Endothelial cell of umbilical vein (primary cell): Measurements from ENCODE around the gene GALNT2. TPM values are rescaled to one million over a fixed set of nuclear protein-coding genes. Genes with fewer than 3 reads are reported as not detected.

Experiments
- BruUV-seq: library from RNA; stranded (reverse); fragments of 400-500 nt; replicated peaks from 2 replicates; lab custom pipeline; 2021; lab: Mats Ljungman, UMichigan
- CTCF ChIA-PET: fragments of 300-600, 350-600 bp; sonication (Branson Sonifier 250); formaldehyde crosslinking; loops from one replicate; lab custom pipeline; 2021; ENCODE audit warnings: antibody characterized with exemption, inconsistent platforms; lab: Charles Lee
- POLR2A ChIA-PET: fragments of 300-600, 350-600 bp; sonication (Branson Sonifier 250); formaldehyde crosslinking; loops from one replicate; lab custom pipeline; 2021; ENCODE audit warnings: antibody characterized with exemption, inconsistent platforms; lab: Charles Lee
- DNase-seq: peaks from one replicate; pipeline ENCODE4 v3.0.0-alpha.2; 2011; ENCODE audit warnings: low read depth, low spot score
- FAIRE-seq: peaks from 2 replicates; lab custom pipeline; 2011; peaks lifted over from hg19 to GRCh38; lab: Jason Lieb, UNC
- H2AFZ ChIP-seq: 2 replicates; pipeline ENCODE4 v1.6.0; 2012; ENCODE audit warnings: low read depth, low read length, control low read depth, inconsistent platforms
- H3K27ac ChIP-seq: 2 replicates; pipeline ENCODE4 v1.5.1; 2011; ENCODE audit warnings: low read depth, mild to moderate bottlenecking, control low read depth, low read length, moderate library complexity; ENCODE audit not compliant: insufficient read depth
- H3K27me3 ChIP-seq, 2 experiments: 2 replicates each; pipeline versions ENCODE4 v1.6.0 to v1.6.1; 2011; ENCODE audit warnings: low read length in 2 of 2, mixed read lengths in 1 of 2; ENCODE audit not compliant: control insufficient read depth in 2 of 2, insufficient read depth in 2 of 2
- H3K36me3 ChIP-seq, 2 experiments: 2 replicates in 1 of 2; 3 replicates in 1 of 2; pipeline ENCODE4 v1.5.1; 2011; ENCODE audit warnings: low read length in 2 of 2, mild to moderate bottlenecking in 1 of 2, moderate library complexity in 1 of 2; ENCODE audit not compliant: control insufficient read depth in 2 of 2, insufficient read depth in 2 of 2; ENCODE audit errors: extremely low read depth in 1 of 2
- H3K4me1 ChIP-seq: 3 replicates; pipeline ENCODE4 v1.5.1; 2011; ENCODE audit warnings: mild to moderate bottlenecking, low read length; ENCODE audit not compliant: control insufficient read depth, insufficient read depth; ENCODE audit errors: extremely low read depth
- H3K4me2 ChIP-seq: 2 replicates; pipeline ENCODE4 v1.6.1; 2011; ENCODE audit warnings: low read length, control low read depth, mixed read lengths; ENCODE audit not compliant: insufficient read depth
- H3K4me3 ChIP-seq, 3 experiments: fragments of 200-600 bp in 1 of 3; sonication (generic), shearing (Covaris generic) in 1 of 3; replicated peaks in 1 of 3; 2 replicates each; pipeline ENCODE4 v1.5.1; 2011 to 2016; ENCODE audit warnings: control low read depth in 3 of 3, low read length in 3 of 3, mild to moderate bottlenecking in 2 of 3, inconsistent platforms in 1 of 3, low read depth in 1 of 3, moderate library complexity in 1 of 3; ENCODE audit not compliant: insufficient read depth in 1 of 3
- H3K79me2 ChIP-seq: 2 replicates; pipeline ENCODE4 v1.6.0; 2012; ENCODE audit warnings: low read length, inconsistent platforms; ENCODE audit not compliant: control insufficient read depth, insufficient read depth
- H3K9ac ChIP-seq: replicated peaks from 2 replicates; pipeline ENCODE3; 2011; ENCODE audit warnings: low read length, control low read depth; ENCODE audit not compliant: insufficient read depth; ENCODE audit errors: extremely low read depth
- H3K9me1 ChIP-seq: replicated peaks from 3 replicates; pipeline ENCODE4 v1.6.0; 2011; ENCODE audit warnings: mild to moderate bottlenecking, low read length; ENCODE audit not compliant: control insufficient read depth, insufficient read depth; ENCODE audit errors: extremely low read depth
- H3K9me3 ChIP-seq: replicated peaks from 2 replicates; pipeline ENCODE4 v1.5.1; 2012; ENCODE audit warnings: low read length, inconsistent platforms; ENCODE audit not compliant: control insufficient read depth, insufficient read depth
- H4K20me1 ChIP-seq: replicated peaks from 2 replicates; pipeline ENCODE3; 2011; ENCODE audit warnings: mild to moderate bottlenecking, low read length; ENCODE audit not compliant: control insufficient read depth, insufficient read depth; ENCODE audit errors: extremely low read depth
- CTCF ChIP-seq, 2 donors: IDR thresholded peaks; 1 replicate in 1 of 2; 2 replicates in 1 of 2; pipeline ENCODE4 v1.5.1; 2011; ENCODE audit warnings: low read length in 2 of 2, mild to moderate bottlenecking in 2 of 2, moderate library complexity in 2 of 2, control low read depth in 1 of 2, inconsistent platforms in 1 of 2, low read depth in 1 of 2; ENCODE audit not compliant: insufficient read depth in 1 of 2; ENCODE audit errors: extremely low read depth in 1 of 2
- EZH2 ChIP-seq: IDR thresholded peaks from 2 replicates; pipeline ENCODE4 v1.6.1; 2012; ENCODE audit warnings: borderline replicate concordance, low read depth, mild to moderate bottlenecking, moderate library complexity, low read length, inconsistent platforms; ENCODE audit not compliant: severe bottlenecking
- GATA2 ChIP-seq: IDR thresholded peaks from 2 replicates; pipeline ENCODE4 v1.7.0; 2011; ENCODE audit warnings: low read depth, mild to moderate bottlenecking, moderate library complexity, mixed read lengths, low read length; ENCODE audit not compliant: insufficient read length, insufficient read depth
- JUN ChIP-seq: IDR thresholded peaks from 2 replicates; pipeline ENCODE4 v1.6.1; 2011; ENCODE audit warnings: borderline replicate concordance, low read depth; ENCODE audit not compliant: insufficient read length, insufficient read depth
- MYC ChIP-seq: IDR thresholded peaks from one replicate; pipeline ENCODE4 v1.6.1; 2011; ENCODE audit warnings: mild to moderate bottlenecking, low read depth, low read length
- POLR2A ChIP-seq: IDR thresholded peaks from 2 replicates; pipeline ENCODE4 v1.6.1; 2012; ENCODE audit warnings: low read depth, mild to moderate bottlenecking, control low read depth, low read length
- POLR2AphosphoS5 ChIP-seq: IDR thresholded peaks from 2 replicates; pipeline ENCODE4 v1.6.1; 2012; ENCODE audit warnings: low read depth, mild to moderate bottlenecking, control low read depth, low read length, moderate library complexity; ENCODE audit not compliant: insufficient read depth
- dilution Hi-C: fragments of 300-500 bp; cut with MboI; formaldehyde crosslinking; loops from one replicate; pipeline ENCODE4 v1.15.0; 2019; ENCODE audit warnings: low sequenced_read_pairs; ENCODE audit not compliant: extremely low pct_ligation_motif_present
- intact Hi-C: fragments of 100-400 bp; cut with micrococcal nuclease; formaldehyde crosslinking; loops from one replicate; pipeline ENCODE4 v1.10.0; 2022
- polyA plus RNA-seq, 4 experiments: library from polyadenylated mRNA; depleted of rRNA in 3 of 4; stranded (reverse) in 3 of 4; unstranded in 1 of 4; fragments of >200 nt; gene quantifications; 2 replicates each; pipeline versions ENCODE4 v1.2.1 to v1.2.3, GENCODE V29; 2011 to 2012; ENCODE audit warnings: missing spikeins in 1 of 4
- total RNA-seq: library from RNA; stranded (reverse); gene quantifications from 2 replicates; pipeline ENCODE4 v1.2.3, GENCODE V29; 2021

The GALNT2 gene
- total and polyA plus RNA-seq, 2 donors (not counting 3 experiments of a cell fraction or from before 2014, with no cell fraction given), result 56.3 to 77.5 TPM

DNA sequence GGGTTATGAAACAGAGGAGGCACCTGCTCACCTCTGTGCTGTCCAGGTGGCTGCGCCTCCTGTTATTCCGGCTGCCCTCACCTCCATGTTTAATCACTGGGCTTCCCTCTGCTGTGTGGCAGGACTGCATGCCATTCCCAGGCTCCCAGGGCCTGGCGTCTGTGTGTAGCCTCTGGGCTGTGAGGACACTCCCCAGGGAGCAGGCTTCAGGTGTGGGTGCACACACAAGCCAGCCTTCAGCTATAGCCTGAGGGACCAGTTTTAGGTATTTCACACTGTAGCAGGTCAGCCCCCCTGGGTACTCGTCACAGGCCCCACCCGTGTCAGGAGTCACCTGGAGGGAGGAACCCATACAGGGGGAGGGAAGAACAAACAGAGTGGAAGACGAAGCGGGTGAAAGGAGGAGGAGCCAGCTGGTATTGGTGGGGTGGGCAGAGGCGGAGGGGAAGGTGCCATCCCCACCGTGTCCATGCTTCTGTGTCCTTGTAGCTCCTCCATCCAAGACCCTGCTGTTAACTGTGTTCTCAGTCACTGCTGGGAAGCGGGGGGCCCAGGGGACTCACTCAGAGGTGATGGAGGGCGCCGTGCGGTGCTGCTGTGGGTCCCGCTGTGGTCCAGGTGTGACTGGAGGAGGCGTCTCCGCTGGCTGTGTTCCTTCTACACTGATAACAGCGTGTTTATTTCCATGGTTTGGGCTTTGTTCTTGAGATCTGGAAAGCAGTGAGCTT is 200.5 kb downstream of the GALNT2 start:
- Histone ChIP-seq H3K27me3 (no peaks in the 10 kb centered on the region), H3K9me1 (no peaks in the 10 kb centered on the region), H3K4me3 (no peak overlapping the region), H3K9ac (no peak overlapping the region), H2AFZ (no peak overlapping the region), H3K79me2 (no peaks in the 10 kb centered on the region), H3K36me3 (peaks cover 2 to 20% of the 10 kb centered on the region in 2 experiments), H3K27ac (no peak overlapping the region), H3K4me1 (peaks cover 16% of the 10 kb centered on the region), H3K9me3 (no peaks in the 10 kb centered on the region), H3K4me2 (no peak overlapping the region), H4K20me1 (no peaks in the 10 kb centered on the region)
- intact Hi-C loops (no loop called here), dilution Hi-C loops (no loop called here)
- ChIA-PET POLR2A (no interaction called here), CTCF (interaction anchor here (0.8 to 1.5 kb wide), 4 partner anchors 10 to 607 kb away, joined by 3 to 11 read pairs (median 4); no protein-coding TSS in a partner anchor)
- TF ChIP-seq MYC (no peak), JUN (no peak), GATA2 (no peak), POLR2A (no peak), EZH2 (no peak)
- no TSS peak for BruUV-seq
- no peak for FAIRE-seq
- DNase-seq, result no peak

DNA sequence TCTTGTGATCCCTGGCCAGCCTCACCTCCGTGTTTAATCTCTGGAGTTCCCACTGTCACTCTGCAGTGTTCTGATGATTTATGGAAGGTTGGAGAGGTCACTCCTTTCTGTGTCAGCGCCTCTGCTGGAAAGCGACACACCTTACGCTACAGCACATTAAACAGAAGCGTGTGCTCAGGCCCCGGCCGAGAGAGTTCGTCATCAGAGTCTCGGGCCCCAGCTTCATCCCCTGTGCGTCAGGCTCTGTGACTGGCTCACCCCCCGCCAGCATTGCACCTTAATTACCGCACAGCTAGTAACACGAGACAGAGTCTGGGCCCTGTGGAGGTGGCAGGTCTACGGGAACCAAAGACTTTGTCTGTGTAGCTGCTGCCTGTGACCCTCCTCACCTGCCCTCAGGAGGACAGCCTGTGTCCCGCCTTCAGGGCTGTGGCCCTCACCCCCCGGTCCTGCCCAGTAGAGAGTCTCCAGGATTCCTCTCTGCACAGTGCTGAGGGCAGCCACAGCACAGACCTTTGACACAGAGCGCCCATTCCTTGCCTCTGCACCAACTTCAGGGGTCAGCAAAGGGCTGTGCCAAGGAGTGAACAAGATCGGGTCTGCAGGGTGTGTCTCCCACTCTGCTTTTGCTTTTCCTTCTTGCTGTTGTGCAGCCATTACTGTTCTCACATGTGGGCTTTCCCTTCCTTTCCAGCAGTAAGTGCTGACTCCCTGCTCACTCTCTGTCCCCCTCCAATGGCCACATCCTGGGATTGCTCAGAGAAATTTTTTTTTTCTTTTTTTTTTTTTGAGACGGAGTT is 201.5 kb downstream of the GALNT2 start:
- DNase-seq (peak; percentile 64), FAIRE-seq (peak; percentile 72)
- ChIA-PET POLR2A (no interaction called here), CTCF (interaction anchor here (0.6 to 1.5 kb wide), 5 partner anchors 9 to 608 kb away, joined by 3 to 11 read pairs (median 3); no protein-coding TSS in a partner anchor)
- Histone ChIP-seq H4K20me1 (no peaks in the 10 kb centered on the region), H3K27me3 (no peaks in the 10 kb centered on the region), H2AFZ (no peak overlapping the region), H3K9me1 (no peaks in the 10 kb centered on the region), H3K27ac (no peak overlapping the region), H3K4me3 (no peak overlapping the region), H3K9ac (no peak overlapping the region), H3K36me3 (peaks cover 2 to 13% of the 10 kb centered on the region in 2 experiments), H3K79me2 (no peaks in the 10 kb centered on the region), H3K4me2 (no peak overlapping the region), H3K4me1 (peaks cover 16% of the 10 kb centered on the region), H3K9me3 (no peaks in the 10 kb centered on the region)
- intact Hi-C loops, result loop anchor here (1.0 kb wide), 2 partner anchors 200 to 553 kb away; no protein-coding TSS in a partner anchor
- dilution Hi-C loops, result no loop called here
- no peak for TF ChIP-seq POLR2AphosphoS5
- peak; percentile 51 to 68 for TF ChIP-seq CTCF (IDR thresholded peaks at IDR 0.05; ENCODE audit: extremely low read depth in 1 of 2, insufficient read depth in 1 of 2, low read depth in 1 of 2, low read length in 2 of 2)
- no TSS peak for BruUV-seq
